GM21381 (cell line): ENCODE results near the gene TTC7B.

Source experiments
- ATAC-seq: cut with Tn5 transposase; IDR thresholded peaks from one replicate; pipeline ENCODE4 v1.9.1; 2021; ENCODE audit warnings: mild to moderate bottlenecking, moderate library complexity; ENCODE audit not compliant: unreplicated experiment

Gene TTC7B

DNA sequence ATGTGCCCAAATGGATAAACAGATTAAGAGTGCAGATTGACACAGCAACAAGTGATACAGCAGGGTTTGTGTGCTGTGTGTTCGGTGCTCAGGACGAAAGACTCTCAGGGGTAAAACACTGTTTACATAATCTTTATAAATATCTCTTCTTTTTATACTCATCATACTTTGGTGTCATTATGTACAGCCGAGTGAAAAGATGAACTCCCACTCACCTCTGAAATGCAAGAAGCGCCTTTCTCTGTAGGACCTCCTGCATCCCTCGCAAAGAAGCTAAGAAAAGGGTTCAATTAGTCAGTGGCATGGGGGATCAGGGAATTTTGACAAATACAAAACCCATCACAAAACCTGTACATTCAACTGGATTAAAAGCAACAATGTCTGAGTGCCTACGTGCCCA lies 163.6 kb downstream of the TTC7B start:
- no peak for ATAC-seq

DNA sequence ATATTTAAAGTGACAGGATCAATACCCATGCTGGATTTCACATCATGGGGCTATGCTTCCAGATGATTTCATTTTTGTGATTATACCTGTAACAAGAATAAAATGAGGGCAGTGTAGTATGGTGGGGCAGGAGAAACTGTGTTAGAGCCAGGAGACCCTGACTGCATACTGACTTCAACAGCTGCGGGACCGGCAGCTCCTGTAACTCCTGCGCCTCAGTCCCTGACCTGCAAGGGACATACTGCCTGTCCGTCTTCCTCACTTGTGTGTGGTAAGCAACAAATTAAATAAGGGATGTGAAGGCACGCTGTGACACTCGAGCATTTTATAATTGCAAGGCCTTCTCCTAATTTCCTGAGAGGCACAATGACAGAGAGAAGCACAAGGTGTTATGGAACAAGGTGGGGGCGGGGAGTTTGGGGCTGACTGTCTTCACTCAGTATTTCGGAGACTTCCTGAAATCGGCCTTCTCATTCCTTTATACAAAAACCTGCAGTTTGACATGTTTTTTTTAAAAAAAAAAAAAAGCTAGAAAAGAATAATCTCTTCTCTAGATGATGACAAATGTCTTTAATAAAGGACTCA lies 164.2 kb downstream of the TTC7B start:
- ATAC-seq: no peak

DNA sequence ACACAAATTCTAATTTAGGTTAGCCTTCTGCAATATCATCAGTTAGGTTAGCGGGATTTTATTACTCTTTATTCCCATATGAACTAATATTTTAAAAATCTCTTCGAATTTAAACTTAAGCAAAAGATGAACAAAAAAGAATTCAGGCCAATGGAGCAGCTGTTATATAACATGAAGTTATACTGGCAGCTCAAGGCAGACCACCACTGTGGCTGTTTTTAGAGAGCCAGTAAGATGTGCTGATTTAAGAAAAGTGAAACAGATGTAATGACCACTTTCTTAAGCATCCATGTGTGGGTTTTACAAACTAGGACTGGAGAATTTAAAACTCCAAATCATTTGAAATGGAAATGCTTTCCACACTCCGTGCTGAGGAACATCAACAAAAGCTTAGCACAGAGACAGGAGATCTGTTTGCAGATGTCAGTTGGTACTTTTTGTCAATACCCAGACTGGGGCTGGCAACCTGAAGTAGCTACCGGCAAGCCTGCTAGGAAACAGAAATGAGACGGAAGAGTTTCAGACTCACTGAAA lies 164.9 kb downstream of the TTC7B start:
- no peak for ATAC-seq

DNA sequence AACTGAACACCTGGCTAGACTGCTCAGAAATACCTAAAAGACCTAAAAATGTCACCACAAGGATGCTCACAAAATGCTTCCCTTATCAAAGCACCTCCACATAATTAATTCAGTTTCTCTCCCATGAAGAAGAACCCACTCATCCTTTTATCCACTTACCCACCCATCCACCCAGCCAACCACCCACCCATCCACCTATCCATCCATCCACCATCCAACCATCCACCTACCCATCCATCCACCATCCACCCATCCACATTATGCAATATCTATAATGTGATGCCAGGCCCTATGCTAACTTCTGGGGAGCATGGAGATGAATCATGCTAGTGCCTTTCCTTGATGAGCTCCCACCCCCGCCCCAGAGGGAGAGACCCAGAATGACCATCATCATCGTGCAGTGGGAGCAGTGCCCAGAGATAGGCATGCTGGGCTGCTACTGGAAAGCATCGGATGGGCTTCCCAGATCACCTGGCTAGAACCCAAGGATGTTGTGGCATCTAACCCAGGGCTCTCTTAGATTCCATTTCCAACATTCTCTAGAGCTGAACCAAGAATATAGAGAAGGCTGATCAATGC lies 166.6 kb downstream of the TTC7B start:
- ATAC-seq: no peak

DNA sequence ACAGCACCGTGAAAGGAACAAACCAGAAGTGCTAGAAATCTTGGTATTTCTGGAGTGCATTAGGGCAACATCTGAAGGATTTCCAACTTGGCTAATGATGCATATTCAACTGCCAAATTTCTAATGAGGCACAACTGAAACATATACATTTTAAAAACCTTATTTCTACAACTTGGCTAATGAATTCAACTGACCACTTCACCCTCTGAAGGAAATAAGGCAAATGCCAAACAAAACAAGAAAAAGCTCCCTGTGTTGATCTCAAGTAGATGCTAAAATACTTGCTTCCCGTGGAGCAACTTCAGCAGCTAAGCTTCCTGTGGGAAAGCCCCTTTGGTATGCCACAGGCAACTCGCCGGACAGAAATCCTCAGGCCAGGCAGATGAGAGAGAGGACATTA lies 167.1 kb downstream of the TTC7B start:
- ATAC-seq: no peak

GRCh38 chr14:90648421-90648820 lies 167.8 kb downstream of the TTC7B start:
- ATAC-seq: no peak

DNA sequence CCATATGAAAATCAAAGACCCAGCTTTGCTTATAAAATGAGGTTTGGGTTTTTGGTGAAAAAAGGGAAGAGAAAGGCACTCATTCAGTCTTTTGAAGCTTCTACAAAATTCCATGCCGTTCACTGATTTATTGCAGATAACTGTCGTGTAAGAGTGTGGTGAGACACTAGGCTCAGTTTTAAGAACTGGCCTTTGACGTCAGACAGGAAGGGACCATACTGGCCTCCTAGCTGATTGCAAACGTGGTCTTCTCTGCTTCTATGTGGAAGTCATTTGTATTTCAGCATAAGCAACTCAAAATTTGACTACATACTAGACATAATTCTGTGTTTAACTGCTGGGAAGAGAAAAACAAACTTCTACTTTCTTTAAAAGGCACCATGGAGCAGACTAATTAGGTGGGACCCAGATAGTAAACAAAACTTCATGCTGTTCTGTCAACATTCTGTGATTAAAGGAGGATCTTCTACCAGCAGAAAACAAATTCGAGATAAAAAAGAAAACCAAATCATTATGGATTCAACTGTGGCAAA lies 168.7 kb downstream of the TTC7B start:
- ATAC-seq: no peak

DNA sequence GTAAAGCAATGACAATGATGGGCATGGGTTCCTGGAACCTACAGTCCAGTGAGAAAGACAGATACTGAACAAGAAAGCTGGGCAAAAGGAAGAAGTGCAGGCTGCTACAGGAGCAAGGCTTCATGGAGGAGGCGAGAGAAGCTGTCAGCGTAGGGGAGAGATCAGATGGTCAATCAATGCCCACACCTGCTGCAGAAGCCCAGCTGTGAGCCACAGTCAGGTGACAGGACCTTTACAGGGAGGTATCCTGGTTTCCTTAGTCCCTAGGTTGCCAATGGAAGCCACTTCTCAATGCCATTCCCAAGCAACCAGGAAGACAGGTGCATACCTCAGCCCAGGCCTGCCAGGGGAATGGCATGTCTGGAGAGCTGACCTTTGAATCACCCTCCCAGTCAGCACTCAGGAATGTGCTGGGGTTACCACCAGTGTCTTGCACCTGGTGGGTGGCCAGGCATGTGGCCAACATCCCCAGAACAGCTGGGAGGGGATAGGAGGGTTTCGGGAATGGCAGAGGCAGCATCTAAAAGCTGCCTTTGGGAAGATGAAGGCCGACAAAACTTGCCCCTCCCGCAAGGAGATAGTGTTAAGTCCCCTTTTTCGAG lies 170.3 kb downstream of the TTC7B start:
- ATAC-seq: no peak

- ATAC-seq: no peak
Observed at GRCh38 chr14:90644882-90645281, 171.3 kb downstream of the TTC7B start.

- no peak for ATAC-seq
Observed at GRCh38 chr14:90643982-90644670, 172.1 kb downstream of the TTC7B start.

DNA sequence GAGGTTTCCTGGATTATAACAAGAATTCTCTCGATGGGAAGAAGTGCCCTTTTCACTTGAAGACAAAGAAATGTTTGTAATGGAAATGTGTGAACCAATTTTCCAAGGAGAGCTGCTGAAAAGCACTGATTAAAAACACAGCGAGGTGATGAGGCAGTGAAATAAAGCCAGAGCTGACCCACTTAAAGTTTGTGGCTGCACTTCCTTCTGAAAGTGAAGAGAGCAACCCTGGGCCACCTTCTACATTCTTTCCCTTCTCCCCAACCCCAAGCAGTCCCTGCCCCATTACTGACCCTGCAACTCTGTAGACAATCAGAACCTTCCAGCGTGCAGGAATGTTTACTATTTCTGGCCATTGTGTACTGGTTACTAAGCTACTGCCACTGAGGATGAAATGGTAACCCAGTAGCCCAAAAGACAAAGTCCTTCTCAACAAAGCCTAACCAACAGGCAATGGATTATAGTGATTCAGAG lies 173.9 kb downstream of the TTC7B start:
- ATAC-seq: no peak

GRCh38 chr14:90641615-90642243 lies 174.5 kb downstream of the TTC7B start:
- no peak for ATAC-seq

GRCh38 chr14:90641168-90641567 lies 175.1 kb downstream of the TTC7B start:
- no peak for ATAC-seq

DNA sequence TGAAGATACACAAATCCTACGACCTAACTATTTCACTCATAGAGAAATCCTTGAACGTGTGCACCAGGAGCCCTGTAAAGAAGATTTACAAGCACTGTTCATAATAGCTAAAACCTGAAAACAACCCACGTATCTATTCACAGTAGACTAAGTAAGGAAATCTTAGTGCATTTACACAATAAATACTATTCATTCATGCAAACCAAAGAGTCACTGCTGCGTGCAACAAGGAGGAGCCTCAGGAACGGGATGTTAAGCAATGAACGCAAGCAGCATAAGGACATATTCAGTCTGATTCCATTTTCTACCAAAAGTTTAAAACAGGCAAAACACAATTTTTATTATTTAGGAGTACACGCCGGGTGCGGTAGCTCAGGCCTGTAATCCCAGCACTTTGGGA lies 176.6 kb downstream of the TTC7B start:
- ATAC-seq: no peak

DNA sequence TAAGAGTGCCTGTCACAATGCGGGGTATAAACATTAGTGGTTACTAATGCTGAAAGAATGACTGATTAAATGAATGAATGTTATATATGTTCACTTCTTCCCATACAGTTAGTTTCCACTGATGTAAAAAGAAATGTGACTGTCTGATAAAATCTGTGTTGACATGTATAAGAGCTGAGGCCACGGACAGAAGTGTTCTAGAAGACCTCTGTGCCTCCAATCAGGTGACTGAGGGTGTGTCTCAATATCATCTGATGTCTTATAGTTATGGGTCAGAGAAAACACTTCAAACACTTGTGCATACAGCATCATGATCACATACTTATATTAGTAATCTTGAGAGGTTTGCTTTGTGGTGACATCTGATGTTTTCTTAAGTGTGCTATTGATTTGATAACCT lies 183.4 kb downstream of the TTC7B start:
- ATAC-seq: no peak

GRCh38 chr14:90632451-90632850 lies 183.8 kb downstream of the TTC7B start:
- ATAC-seq: no peak

DNA sequence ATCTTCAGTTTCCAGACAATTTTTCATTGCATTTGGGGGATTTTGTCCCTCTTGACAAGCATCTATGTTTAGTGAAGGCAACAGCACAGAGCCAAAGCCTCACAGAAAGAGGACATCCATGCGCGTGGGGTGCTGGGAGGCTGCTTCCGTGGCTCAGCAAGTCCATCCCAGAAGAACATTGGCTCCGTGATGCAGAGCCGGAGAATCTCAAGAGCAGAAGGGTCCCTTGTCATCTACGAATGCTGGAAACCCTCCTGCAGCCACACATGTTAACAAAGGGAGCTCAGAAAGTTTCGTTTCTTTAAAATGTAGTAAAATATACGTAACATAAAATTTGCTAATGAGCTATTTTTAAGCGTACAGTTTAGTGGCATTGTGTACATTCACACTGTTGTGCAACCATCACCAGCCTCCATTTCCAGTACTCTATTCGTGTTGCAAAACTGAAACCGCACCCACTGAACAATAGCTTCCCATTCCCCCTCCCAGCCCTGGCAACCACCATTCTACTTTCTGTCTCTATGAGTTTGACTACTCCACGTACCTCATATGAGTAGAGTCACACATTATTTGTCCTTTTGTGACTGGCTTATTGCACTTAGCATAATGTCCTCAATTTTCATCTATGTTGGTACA lies 185.9 kb downstream of the TTC7B start:
- ATAC-seq: no peak

- ATAC-seq: no peak
Observed at GRCh38 chr14:90629471-90629870, 186.8 kb downstream of the TTC7B start.

DNA sequence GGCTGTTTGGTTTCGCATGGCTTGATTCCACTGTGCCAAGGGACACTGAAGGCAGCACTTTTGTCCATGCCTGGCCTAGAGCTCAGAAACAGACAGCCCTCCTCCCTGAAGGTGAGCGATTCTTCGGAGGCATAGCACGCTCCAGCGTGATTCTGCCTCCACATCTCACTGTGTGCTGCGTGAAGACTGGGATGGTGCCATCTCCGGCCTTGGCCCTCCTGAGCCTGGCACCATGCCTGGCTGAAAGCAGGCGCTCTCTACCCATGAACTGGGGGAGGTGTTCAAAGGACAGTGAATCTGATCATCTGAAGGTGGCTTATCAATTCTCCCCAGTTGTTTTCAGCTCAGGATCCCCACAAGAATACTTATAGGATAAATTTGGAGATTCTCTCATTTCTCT lies 187.4 kb downstream of the TTC7B start:
- ATAC-seq: no peak

- no peak for ATAC-seq
Observed at GRCh38 chr14:90627478-90627877, 188.8 kb downstream of the TTC7B start.

DNA sequence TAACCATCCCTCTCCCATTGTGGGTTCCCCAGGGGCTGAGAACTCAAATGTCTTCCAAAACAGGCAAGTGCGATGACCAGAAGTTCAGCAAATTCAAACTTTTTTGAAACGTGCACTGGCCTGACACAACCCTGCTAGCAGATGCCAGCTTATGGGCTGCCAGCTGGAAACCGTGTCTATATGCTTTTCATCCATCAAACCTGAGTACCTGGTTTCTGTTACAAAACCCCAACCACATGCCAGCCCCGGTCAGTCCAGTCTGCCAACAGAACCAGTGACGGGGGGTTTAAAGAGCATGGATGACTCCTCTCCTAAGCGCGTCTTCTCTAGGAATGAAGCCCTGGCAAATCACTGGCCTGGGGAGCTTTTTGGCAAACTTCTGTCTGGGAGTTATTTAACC lies 189.7 kb downstream of the TTC7B start:
- ATAC-seq: no peak
